HS-27A (cell line): Measurements from ENCODE around the gene SOX5.
"Not testable (repeated sequence)": the region's sequence is repeated elsewhere in the genome, so short reads cannot be mapped to it uniquely, and the experiment has no call there.

Experiments
- DNase-seq: peaks from one replicate; pipeline ENCODE4 v3.0.0-alpha.2; 2012; ENCODE audit warnings: low read depth, missing footprints

The SOX5 gene

DNA sequence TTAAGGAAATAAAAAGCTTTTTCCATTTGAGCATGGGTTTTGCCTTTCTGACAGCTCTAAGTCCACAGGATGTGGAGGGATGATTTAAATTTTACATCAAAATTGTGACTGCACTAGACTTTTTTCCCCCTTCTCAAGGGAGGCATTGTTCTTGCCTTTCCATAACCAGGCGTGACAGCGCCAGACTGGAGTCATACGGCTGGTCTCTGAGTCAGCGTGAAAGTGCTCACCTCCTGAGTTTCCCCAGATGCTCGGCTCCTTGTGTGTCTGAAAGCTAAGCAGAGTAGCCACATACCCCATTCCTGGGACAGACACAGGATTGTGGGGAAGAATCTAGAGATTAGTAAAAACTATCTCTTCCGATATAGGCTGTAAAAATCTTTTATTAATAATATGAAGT, 43.1 kb downstream of the SOX5 start:
- no peak for DNase-seq

DNA sequence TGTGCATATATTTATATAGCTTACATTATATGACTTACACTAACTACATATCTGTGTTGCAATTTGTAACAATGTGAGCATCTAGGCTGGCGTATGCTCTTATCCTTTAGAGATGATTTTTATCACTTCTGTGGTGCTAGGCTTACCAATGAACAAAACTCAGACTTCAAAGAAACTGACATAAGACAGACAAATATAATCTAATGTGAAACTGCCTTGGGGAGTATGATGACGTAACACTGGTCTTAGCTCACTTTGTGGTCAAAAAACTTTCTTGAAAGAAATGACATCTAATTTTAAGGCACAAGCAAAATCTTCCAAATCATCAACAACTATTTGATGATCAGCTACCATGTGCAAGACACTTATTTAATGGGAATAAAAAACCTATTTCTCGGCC, 50.0 kb downstream of the SOX5 start:
- DNase-seq = no peak

DNA sequence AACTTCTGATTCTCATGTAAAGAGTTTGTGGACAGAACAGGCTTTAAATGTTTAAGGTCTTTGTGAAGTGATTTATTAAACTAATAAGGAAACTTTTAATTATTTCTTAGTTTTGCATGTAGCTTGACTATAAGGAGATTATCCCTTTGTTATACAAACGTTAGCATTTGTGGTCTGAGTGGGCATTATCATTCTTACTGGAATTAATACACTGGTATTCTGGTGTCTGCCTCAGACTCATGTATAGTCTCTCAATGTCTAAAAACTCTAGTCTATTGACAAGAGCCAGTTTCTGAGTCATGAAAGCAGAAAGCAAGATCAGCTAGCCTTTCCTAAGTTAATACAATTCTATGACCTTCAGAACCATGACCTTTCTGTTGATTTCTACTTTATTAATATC, 51.3 kb downstream of the SOX5 start:
- no peak for DNase-seq

DNA sequence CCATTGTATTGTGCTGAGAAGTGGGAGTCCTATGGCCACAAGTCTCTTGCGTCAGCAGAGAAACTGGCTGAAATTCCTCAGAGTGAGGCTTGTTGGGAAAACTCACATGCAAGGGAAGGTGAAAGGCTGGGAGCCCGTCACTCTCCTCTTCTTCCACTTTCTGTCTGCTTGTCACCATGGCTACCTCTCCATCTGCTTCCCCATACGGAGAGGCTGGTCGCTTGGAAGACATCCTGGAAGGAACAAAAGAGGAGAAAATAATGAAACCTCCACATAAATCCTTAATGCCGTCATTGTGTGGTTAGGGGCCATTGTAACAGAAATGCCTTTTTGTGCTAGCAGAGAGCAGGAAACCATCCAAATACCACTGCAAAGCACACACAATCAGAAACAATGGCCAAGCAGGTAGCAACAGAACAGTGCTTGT, 53.7 kb downstream of the SOX5 start:
- DNase-seq = no peak

DNA sequence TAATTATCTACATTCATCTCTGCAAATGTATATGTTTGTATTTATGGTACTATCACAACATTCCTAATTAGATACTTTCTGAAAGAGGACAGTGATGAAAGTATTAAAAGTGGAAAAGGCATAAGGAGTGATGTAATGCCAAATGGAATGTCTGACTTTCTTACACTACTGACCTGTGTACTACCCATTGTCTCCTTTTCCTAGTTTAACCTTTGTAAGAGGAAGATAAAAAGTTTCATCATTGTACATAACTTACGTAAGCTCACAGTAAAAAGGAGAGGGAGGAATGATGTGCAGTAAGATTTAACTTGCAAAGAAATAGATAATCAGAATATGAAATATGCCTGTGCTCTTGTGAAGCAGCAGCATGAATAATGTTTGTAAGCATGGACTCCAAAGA, 55.9 kb downstream of the SOX5 start:
- no peak for DNase-seq

DNA sequence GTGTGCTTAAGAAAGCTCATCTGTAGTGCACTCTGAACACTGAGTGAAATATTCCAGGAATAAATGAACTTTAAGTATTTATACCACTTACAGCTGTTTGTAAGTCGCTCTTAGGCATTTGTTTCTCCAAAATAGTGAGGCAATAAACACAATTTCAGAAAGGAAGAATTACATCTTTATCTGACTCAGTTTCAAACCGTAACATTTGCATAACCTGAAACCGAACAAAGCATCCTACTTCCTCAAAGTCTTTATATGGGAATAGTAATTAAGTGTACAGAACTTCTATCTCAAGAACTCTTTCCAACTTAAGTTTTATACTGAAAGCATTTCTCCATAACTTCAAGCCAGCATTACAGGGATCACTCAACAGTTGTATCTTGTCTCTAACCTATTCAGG, 58.4 kb downstream of the SOX5 start:
- no peak for DNase-seq

DNA sequence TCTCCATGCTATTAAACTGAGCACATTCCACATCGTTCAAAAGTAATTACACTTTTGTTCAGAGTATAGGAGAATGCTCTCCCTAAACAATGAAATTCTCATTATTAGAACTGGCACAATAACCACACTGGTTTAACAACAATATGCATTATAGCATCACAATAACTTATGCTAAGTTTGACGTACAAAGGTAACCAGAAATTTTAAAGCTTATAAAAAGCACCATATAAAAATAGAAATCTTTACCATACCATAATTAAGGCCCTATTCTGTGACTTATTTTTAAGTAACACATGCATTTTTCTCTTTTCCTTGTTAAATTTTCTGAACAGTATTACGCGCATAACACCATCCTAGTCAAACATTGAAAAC, 60.4 kb downstream of the SOX5 start:
- DNase-seq = no peak

DNA sequence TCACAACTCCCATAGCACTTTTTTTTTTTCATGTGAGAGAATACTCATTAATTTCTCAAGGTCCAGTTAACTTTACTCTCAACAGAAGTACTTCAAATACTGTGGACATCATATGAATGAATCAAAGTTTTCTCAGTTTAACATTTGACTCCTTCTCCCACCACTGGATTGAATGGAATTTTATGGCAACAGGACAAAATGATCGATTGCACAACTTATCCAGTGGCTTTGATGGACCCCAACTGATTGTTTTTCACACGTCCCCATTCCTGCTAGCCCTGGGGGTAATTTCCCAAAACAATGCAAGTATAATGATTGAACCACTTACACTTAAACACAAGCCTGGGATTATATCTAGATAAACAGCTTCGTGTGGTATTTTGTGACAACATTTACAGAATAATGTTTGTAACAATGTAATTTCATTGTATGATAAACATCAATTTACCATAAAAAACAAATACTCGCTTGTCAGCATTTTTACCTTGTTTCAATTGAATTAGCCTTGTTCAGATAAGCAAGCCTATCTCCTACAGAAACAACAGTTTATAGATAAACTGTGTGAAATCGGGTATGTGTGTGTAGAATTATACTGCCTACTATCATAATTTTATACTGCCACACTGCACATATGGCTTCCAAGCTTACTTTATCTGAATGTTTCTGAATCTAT, 60.9 kb downstream of the SOX5 start:
- DNase-seq = no peak

DNA sequence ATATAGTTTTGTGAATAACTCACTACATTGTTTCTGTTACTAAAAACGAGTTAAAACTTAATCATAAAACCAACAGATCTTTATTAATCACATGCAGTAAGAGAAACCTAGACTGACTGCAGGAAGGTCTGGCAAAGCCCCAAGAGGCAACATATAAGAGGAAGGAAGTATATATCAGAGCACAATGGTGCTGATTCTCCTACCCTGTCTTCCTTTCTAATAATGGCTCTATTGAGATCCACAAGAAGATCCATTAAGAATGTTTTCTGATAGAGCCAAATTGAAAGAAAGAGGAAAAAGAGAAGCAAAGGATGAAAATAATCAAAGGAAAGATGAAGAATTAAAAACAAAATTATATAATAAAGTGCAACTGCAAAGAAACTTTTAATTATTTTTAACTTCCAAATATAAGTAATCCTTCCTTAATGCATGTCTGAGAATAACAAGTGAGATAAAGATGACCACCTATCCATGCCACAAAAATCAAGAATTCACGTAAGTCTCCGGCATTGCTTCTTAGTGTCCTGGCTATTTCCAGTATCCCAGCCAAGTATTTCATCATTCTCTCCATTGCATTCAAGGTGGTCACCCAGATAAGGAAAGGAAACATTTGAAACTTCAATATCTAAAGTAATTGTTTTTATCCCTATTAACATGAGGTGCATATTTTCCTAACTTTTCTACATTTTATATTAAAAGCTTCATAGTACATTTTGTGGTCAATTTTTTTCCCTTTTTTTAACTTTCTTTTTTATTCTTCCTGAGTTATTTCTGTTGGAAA, 62.2 kb downstream of the SOX5 start:
- no peak for DNase-seq

DNA sequence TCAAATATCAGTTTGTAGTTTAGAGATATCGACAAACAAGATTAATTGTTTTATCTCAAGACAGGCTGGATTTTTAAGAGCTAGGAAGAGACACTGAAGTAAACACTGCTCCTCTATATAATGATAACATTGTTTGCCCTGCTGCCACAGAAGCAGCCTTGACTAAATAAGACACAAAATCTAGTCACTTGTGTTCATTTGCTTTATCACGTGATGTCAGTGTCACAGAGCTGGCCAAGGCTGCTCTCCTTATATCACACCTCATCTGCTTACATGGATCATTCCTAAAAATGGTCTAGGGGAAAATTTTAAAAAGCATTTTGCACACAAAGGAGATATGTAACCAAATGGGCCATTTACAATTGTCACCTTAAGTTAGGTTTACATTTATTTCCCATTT, 64.1 kb downstream of the SOX5 start:
- no peak for DNase-seq

DNA sequence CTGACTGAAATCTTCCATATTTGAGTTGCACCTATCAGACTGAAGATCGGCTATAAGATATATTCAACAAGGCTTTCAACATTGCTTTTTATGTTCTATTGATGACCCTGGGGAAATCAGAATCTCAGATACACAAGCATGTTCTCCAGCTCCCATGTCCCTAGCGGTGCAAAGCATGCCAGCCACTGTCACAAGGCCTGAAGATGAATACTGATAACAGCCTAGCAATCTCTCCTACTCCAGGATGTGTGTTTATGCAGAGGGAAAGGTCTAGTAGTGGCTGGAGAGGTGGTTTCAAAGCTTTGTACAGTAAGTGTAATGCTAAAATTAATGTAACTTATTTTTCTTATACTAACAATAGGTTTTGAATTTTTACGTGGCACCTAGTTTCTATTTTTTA, 64.6 kb downstream of the SOX5 start:
- no peak for DNase-seq

DNA sequence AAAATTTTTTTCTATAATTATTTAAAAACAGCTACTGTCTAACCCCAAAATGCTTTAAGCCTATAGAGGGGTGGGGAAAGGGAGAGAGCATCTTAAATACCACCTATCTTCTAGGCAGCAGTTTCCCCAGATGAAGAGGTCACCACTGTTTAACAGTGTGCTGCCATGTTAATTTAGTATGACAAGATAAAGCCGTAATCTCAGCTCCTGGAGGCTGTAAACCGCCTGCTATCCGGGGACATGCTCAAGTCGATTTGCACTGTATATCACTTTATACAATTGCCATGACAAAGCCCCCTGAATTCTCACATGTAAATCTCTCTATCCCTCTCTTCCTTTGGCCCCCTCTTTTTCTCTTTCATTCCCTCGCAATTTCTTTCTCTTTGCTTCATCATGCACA, 68.5 kb downstream of the SOX5 start:
- no peak for DNase-seq

DNA sequence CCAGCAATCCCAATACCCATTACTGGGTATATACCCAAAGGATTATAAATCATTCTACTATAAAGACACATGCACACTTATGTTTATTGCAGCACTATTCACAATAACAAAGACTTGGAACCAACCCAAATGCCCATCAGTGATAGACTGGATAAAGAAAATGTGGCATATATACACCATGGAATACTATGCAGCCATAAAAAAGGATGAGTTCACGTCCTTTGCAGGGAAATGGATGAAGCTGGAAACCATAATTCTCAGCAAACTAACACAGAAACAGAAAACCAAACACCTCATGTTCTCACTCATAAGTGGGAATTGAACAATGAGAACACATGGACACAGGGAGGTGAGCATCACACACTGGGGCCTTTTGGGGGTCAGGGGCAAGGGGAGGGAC, 72.9 kb downstream of the SOX5 start:
- DNase-seq = not testable (repeated sequence)

DNA sequence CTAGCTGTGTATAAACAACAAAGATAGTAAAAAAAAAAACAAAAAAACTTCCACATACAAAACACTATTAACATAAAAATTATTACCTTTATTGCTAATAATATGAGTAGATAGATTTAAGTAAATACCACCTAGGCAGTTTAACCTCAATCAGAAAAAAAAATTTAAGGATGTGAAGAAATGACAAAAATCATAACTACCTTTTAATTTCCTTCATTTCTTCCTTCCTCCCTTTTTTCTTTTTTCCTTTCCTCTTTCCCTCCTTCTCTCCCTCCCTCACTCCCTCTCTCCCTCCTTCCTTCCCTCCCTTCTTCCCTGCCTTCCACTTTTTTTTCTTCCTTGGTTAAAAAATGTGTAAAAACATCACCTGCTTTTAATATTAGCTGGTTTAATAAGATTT, 81.7 kb downstream of the SOX5 start:
- DNase-seq = no peak

DNA sequence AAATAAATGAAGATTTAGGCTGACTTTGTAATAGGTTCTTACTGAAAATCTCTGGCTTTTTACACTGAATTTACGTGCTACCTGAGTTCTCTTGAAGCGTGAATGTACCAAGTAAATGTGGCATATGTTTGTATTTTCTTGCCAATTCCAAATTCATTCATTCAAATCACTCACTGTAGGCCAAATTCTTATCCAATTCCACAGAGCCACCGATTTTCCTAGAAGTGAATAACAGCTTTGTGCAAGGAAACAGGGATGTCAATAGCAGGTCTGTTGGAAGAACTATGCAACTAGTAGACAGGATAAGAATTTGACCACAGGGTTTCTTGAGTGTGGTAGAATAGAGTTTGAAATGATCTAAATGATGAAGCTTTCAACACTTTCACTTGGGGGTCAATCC, 86.8 kb downstream of the SOX5 start:
- no peak for DNase-seq

DNA sequence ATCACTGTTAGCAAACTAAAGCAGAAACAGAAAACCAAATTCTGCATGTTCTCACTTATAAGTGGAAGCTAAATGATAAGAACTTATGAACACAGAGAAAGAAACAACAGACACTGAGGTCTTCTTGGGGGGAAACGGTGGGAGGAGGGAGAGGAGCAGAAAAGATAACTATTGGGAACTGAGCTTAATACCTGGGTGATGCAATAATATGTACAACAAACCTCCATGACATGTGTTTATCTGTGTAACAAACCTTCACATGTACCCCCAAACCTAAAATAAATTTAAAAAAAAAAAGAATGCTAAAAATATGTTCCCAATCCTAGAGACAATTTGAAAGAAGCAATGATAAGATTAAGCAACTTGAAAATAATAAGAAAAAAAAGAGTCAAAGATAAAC, 89.5 kb downstream of the SOX5 start:
- DNase-seq = no peak

DNA sequence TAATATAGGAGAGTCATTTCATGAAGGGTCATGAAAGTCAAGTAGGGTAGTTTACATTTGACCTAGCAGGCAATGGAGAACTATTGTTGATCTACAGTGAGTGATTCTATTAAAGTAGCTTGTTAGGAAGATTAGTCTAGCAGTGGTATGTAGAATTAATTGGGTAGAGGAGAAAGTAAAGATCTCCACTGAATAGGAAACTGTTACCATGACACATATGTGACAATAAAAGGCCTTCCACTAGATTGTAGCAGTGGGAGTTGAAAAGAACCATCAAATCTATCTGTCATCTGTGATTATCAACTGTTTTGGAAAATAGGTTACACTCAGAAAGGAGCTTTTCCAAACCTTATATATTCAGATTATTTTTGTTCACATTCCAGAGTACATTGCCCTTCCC, 92.3 kb downstream of the SOX5 start:
- DNase-seq = no peak

DNA sequence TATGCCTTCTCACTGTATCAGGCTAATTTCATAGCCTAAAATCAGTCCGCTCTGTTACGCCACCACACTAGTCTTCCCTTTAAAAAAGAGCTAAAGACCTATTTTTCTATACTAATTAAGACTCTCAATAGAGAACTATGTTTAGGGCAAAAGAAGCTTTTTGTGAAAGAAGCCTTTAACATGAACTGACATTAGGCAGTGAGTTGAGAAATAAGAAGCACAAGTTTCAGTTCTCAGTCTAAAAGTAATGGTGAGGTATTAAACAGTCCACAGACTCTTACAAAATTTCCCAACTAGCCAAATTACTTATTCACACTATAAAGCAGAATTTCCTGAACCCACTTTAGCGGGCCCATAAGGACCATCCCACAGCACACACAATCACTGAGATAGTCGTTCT, 93.7 kb downstream of the SOX5 start:
- DNase-seq = no peak

DNA sequence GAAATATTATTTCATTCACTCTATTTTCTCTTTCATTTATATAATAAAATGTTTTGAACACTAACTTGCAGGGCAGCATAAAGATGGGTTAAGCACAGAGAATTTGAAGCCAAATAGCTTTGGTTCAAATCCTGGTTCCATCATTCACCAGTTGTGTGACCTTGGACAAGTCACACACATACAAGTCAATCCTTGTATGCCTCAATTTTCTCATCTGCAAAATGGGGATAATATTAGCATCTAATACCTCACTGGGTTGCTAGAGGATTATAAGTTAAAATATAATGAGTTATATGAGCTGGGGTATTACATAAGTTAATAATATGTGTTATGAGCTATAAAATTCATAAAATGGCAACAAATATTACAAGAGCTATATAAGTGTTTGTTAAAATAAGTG, 94.9 kb downstream of the SOX5 start:
- DNase-seq = no peak

DNA sequence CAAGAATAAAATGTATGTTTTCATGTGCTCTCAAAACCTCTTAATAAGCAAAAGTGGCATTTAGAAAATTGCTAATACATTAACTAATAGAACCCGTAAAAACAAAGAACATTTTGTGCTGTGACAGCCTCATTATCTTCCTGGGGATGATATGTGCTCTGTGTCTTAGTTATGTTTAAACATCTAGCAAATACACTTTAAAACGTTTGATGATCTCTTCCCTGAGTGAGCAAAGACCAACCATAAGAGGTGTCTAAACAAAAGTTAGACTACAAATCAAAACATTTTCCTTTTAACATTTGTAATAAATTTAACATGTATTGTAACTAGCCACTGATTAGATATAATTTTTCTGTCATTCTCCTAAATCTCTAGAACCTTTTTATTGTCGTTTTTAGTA, 95.8 kb downstream of the SOX5 start:
- no peak for DNase-seq

DNA sequence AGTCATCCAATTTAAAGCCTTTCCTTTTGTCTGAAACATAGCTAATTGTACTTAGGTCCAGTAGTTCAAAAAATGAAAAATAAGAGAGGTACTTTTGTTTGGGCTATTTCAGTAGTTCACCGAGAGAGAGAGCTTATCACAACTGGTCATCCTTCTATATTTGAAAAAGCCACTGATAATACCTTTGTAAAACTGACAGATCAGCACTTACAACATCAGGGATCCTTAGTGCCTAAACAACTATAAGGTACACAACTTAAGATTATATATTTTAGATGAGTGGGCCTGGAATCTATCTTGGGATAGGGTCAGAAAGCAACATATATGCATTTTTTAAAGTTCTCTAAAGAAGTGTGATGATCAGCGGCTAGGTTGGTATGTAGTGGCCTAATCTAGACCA, 97.9 kb downstream of the SOX5 start:
- DNase-seq = no peak

DNA sequence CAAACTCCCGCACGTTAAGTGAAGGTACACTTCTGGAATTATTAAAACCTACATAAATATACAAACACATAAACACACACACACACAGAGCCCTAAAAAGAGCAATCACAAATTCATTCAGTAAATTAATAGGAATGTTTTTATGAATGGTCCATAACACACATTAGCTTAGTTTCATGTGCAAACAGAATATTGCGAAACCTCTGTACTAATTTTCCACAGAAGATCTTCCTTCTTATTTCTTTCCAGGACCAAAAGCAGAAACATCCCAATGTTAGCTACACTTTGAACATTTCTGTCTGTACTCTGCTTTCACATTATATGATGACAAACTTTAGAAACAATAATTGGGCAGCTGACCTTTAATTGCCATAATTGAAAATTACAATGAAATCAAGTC, 101.6 kb downstream of the SOX5 start:
- no peak for DNase-seq

DNA sequence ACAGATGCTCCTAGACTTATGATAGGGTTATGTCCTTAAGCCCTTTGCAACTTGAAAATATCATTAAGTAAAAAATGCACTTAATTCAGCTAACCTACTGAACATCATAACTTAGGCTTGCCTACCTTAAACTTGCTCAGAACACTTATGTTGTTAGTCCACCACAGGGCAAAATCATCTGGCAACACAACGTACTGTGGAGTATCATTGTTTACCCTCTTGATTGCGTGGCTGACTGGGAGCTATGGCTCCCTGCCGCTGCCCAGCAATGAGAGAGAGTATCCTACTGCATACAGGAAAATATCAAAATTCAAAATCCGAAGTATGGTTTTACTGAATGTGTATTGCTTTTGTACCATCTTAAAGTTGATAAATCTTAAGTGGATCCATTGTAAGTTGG, 105.5 kb downstream of the SOX5 start:
- DNase-seq = no peak

DNA sequence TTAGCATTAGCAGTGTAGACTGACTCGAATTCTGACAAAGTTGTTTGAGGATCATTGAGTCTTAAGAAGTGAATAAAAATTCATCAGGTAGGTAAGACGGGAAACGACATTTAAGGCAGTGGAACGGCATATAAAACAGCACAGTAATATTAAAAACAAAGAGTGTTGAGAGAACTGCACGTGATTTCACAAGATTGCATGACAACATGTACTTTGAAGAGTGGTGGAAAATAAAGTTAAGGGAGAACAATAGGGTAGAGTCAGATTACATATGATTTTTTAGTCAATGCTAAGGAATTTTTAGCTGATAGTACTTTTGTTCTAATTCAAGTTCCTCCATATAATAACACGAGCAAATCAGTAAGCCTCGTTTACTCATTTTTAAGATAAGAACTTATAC, 115.4 kb downstream of the SOX5 start:
- no peak for DNase-seq
